ENCODE data around the gene NPEPPS. TPM values are rescaled to one million over a fixed set of nuclear protein-coding genes. Genes with fewer than 3 reads are reported as not detected.

NPEPPS gene
- total RNA-seq, 1 donor from 2014 or later = 107 TPM

- Mint-ChIP-seq H3K9me3 (ENCODE audit: unreplicated experiment) (no peaks in the 10 kb centered on the region), H3K4me1 (ENCODE audit: unreplicated experiment) (no peaks in the 10 kb centered on the region), H3K36me3 (ENCODE audit: low read depth, unreplicated experiment) (peaks cover 22% of the 10 kb centered on the region), H3K27ac (ENCODE audit: unreplicated experiment) (no peak overlapping the region), H3K4me3 (ENCODE audit: unreplicated experiment) (no peak overlapping the region), H3K27me3 (ENCODE audit: unreplicated experiment) (peaks cover 2% of the 10 kb centered on the region)
- DNase-seq (ENCODE audit: low spot score) = no peak
- no peak for TF ChIP-seq CTCF (IDR thresholded peaks at IDR 0.05; ENCODE audit: unreplicated experiment)
Observed at GRCh38 chr17:47605011-47605410, 74.1 kb downstream of the NPEPPS start.

- Mint-ChIP-seq H3K4me3 (ENCODE audit: unreplicated experiment) (no peak overlapping the region), H3K9me3 (ENCODE audit: unreplicated experiment) (no peaks in the 10 kb centered on the region), H3K27me3 (ENCODE audit: unreplicated experiment) (peaks cover 2% of the 10 kb centered on the region), H3K36me3 (ENCODE audit: low read depth, unreplicated experiment) (peaks cover 16% of the 10 kb centered on the region), H3K4me1 (ENCODE audit: unreplicated experiment) (no peaks in the 10 kb centered on the region), H3K27ac (ENCODE audit: unreplicated experiment) (no peak overlapping the region)
- DNase-seq (ENCODE audit: low spot score) = no peak
- no peak for TF ChIP-seq CTCF (IDR thresholded peaks at IDR 0.05; ENCODE audit: unreplicated experiment)
Observed at GRCh38 chr17:47607481-47607880, 76.6 kb downstream of the NPEPPS start.

GRCh38 chr17:47611372-47612350, 80.8 kb downstream of the NPEPPS start:
- no peak overlapping the region for H3K27ac Mint-ChIP-seq (ENCODE audit: unreplicated experiment)
- peaks cover 18% of the 10 kb centered on the region for H3K36me3 Mint-ChIP-seq (ENCODE audit: low read depth, unreplicated experiment)
- DNase-seq (ENCODE audit: low spot score) = no peak
- TF ChIP-seq CTCF (IDR thresholded peaks at IDR 0.05; ENCODE audit: unreplicated experiment) = no peak
- H3K4me3 Mint-ChIP-seq (ENCODE audit: unreplicated experiment) = no peak overlapping the region
- H3K9me3 Mint-ChIP-seq (ENCODE audit: unreplicated experiment) = no peaks in the 10 kb centered on the region
- H3K27me3 Mint-ChIP-seq (ENCODE audit: unreplicated experiment) = peaks cover 2% of the 10 kb centered on the region
- H3K4me1 Mint-ChIP-seq (ENCODE audit: unreplicated experiment) = no peaks in the 10 kb centered on the region

GRCh38 chr17:47615766-47616424, 85.0 kb downstream of the NPEPPS start:
- Mint-ChIP-seq H3K4me1 (ENCODE audit: unreplicated experiment) (no peaks in the 10 kb centered on the region), H3K27ac (ENCODE audit: unreplicated experiment) (no peak overlapping the region), H3K4me3 (ENCODE audit: unreplicated experiment) (no peak overlapping the region), H3K27me3 (ENCODE audit: unreplicated experiment) (no peaks in the 10 kb centered on the region), H3K9me3 (ENCODE audit: unreplicated experiment) (no peaks in the 10 kb centered on the region), H3K36me3 (ENCODE audit: low read depth, unreplicated experiment) (peaks cover 21% of the 10 kb centered on the region)
- DNase-seq (ENCODE audit: low spot score) = no peak
- TF ChIP-seq CTCF (IDR thresholded peaks at IDR 0.05; ENCODE audit: unreplicated experiment) = peak; percentile 81

- peak overlapping the region; percentile 10 for H3K4me3 Mint-ChIP-seq (ENCODE audit: unreplicated experiment)
- no peaks in the 10 kb centered on the region for H3K4me1 Mint-ChIP-seq (ENCODE audit: unreplicated experiment)
- H3K9me3 Mint-ChIP-seq (ENCODE audit: unreplicated experiment) = no peaks in the 10 kb centered on the region
- H3K27me3 Mint-ChIP-seq (ENCODE audit: unreplicated experiment) = no peaks in the 10 kb centered on the region
- peaks cover 21% of the 10 kb centered on the region for H3K36me3 Mint-ChIP-seq (ENCODE audit: low read depth, unreplicated experiment)
- no peak overlapping the region for H3K27ac Mint-ChIP-seq (ENCODE audit: unreplicated experiment)
- TF ChIP-seq CTCF (IDR thresholded peaks at IDR 0.05; ENCODE audit: unreplicated experiment) = peak; percentile 45
- DNase-seq (ENCODE audit: low spot score) = peak; percentile 5
Observed at GRCh38 chr17:47618410-47618809, 87.5 kb downstream of the NPEPPS start.
